Mucosa of descending colon (tissue), 3 donors: Measurements from ENCODE around the gene CDK10. TPM values are rescaled to one million over a fixed set of nuclear protein-coding genes. Genes with fewer than 3 reads are reported as not detected.

Experiments
- ATAC-seq: fragments of 200-7000 bp; cut with Tn5 transposase; one replicate; pipeline ENCODE4 v1.9.1; 2020; ENCODE audit warnings: mild to moderate bottlenecking, moderate library complexity
- DNase-seq, 3 donors: peaks; one replicate each; pipeline ENCODE4 v3.0.0-alpha.2; 2020
- H3K36me3 ChIP-seq: fragments of 200-600 bp; one replicate; pipeline ENCODE4 v1.8.0; 2021; ENCODE audit warnings: low read depth, mild to moderate bottlenecking
- H3K4me1 ChIP-seq: fragments of 200-600 bp; one replicate; pipeline ENCODE4 v1.8.0; 2021; ENCODE audit warnings: low read depth, mild to moderate bottlenecking
- H3K4me3 ChIP-seq: fragments of 200-600 bp; one replicate; pipeline ENCODE4 v1.8.0; 2021; ENCODE audit warnings: mild to moderate bottlenecking
- H3K9me3 ChIP-seq: fragments of 200-600 bp; one replicate; pipeline ENCODE4 v1.8.0; 2021; ENCODE audit warnings: mild to moderate bottlenecking
- intact Hi-C, 2 donors: fragments of 100-400 bp; cut with DNase I in 1 of 2; cut with micrococcal nuclease in 1 of 2; formaldehyde crosslinking; loops; one replicate each; pipeline versions ENCODE4 v1.11.0 to v1.11.1; 2022; cut with DNase I, micrococcal nuclease
- total RNA-seq, 3 donors: library from RNA; stranded (reverse); fragmentation: NEBNext Ultra II Directional in 2 of 3; extraction: Animal tissue kit (Norgen Biotek cat#: 25700) in 2 of 3; gene quantifications; one replicate each; pipeline versions ENCODE4 v1.2.1 to v1.2.4, GENCODE V29; 2021 to 2023
- TF ChIP-seq, protein P1 (sequence below): fragments of 200-600 bp; IDR thresholded peaks from one replicate; pipeline ENCODE4 v1.8.0; 2022; ENCODE audit warnings: antibody characterized with exemption, mild to moderate bottlenecking
- donor health status: DM: no; HTN: no; CAD: no; lungs with moderate emphysema.
- donor health status: DM: no; HTN: no; CAD: no.
- donor health status: DM: no; HTN: yes; CAD: no.

Gene CDK10
- total RNA-seq, 3 donors from 2014 or later, result 90.8 to 163 (median 94.5) TPM

DNA sequence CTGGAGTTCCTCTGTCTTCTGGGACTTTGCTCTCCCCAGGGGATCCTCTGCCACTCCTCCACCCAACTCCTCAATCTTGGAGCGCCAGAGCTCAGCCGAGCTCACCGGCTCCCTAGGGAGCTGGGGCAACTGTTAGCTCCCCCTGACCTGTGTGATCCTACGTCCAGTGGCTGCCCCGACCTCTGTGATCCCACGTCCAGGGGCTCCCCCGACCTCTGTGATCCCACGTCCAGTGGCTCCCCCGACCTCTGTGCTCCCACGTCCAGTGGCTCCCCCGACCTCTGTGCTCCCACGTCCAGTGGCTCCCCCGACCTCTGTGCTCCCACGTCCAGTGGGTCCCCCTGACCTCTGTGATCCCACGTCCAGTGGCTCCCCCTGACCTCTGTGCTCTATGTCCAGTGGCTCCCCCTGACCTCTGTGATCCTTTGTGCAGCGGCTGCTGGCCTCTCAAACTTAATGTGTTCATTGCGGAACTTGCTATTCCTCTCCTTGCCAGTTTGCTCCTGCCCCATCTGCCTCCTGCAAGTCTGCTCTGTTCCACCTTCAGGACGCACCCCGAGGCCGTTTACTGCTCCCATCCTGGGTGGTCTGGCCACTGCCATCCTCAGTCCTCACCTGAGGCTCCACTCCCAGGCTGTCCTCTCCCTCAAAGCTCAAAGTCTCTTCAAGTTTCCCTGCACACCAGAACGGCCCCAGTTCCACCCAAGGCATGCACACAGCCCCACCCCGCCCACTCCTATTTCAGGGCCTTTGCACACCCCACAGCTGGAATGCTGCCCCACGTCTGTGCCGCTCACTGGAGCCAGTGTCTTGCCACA, 31.4 kb downstream of the CDK10 start:
- Histone ChIP-seq H3K9me3 (no peaks in the 10 kb centered on the region), H3K4me3 (no peak overlapping the region), H3K36me3 (no peaks in the 10 kb centered on the region), H3K4me1 (peaks cover 16% of the 10 kb centered on the region)
- TF ChIP-seq, protein P1, sequence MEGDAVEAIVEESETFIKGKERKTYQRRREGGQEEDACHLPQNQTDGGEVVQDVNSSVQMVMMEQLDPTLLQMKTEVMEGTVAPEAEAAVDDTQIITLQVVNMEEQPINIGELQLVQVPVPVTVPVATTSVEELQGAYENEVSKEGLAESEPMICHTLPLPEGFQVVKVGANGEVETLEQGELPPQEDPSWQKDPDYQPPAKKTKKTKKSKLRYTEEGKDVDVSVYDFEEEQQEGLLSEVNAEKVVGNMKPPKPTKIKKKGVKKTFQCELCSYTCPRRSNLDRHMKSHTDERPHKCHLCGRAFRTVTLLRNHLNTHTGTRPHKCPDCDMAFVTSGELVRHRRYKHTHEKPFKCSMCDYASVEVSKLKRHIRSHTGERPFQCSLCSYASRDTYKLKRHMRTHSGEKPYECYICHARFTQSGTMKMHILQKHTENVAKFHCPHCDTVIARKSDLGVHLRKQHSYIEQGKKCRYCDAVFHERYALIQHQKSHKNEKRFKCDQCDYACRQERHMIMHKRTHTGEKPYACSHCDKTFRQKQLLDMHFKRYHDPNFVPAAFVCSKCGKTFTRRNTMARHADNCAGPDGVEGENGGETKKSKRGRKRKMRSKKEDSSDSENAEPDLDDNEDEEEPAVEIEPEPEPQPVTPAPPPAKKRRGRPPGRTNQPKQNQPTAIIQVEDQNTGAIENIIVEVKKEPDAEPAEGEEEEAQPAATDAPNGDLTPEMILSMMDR, result no peak
- ATAC-seq (no peak), DNase-seq (no peak)
- intact Hi-C loops, result no loop called here

DNA sequence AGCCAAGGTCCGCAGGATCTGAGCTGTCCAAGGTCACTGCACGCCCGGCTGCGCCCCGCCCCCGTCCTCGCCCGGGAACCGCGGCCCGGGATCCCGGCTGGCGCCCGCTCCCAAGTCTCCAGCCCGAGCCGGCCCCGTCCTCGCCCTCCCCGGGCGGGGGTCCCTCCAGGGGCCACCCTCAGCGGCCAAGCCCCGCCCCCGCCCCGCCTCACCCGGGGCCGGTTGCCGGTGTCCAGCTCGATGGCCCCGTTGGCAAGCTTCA, 34.0 kb downstream of the CDK10 start:
- H3K4me1 ChIP-seq, result peaks cover 32% of the 10 kb centered on the region
- TF ChIP-seq, protein P1, result no peak
- peak; percentile 77 to 85 (median 83) for DNase-seq
- H3K9me3 ChIP-seq, result no peaks in the 10 kb centered on the region
- no peaks in the 10 kb centered on the region for H3K36me3 ChIP-seq
- intact Hi-C loops, result loop anchor here in 1 of 2 donors (5.0 kb wide), 1 partner anchor 42 kb away; no protein-coding TSS in a partner anchor
- peak overlapping the region; percentile 60 for H3K4me3 ChIP-seq
- peak; percentile 28 for ATAC-seq

DNA sequence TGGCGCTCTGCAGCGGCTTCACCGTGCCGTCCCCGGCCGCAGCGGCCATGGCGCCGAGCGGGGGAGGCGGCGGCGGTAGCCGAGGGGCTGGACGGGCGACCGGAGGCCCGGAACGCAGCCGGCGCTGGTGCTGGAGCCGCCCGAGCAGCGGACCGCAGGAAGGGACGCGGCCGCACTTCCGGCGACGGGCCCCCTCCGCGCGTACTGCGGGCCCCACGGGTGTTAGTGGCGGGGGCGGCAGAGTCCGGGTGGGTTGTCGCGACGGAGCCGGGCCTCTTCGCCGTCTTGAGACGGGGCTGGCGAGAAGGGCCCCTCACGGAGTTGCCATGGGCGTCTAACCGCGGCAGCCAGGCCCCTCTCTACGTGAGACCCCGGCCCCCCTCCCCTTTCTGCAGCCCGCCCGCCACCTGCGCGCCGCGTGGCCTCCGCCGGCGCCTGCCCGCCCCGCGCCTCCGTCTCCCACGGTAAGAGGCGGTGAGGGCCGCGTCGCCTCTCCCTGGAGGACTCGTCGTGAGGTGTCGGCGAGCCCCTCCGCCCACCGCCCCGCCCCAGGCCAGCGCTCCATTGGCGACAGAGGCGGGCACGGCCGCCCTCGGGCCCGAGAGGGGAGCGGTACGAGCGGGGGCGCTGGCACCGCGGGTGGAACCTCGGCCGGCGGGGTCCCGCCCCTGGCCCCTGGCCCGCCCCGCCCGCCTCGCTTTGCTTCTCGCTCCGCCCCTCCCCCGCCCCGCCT, 34.5 kb downstream of the CDK10 start, which contains the start of the genes VPS9D1 and ZNF276:
TSS of gene VPS9D1 (minus strand) at position 86 of the 733 bp plus-strand sequence. CDS start at position 49, 37 bp downstream.
TSS of gene ZNF276 (plus strand) at position 725 of the 733 bp plus-strand sequence. CDS start 104 bp downstream, outside the sequence.
- H3K9me3 ChIP-seq, result no peaks in the 10 kb centered on the region
- intact Hi-C loops, result loop anchor here in 1 of 2 donors (5.0 kb wide), 1 partner anchor 41 kb away; no protein-coding TSS in a partner anchor
- peak within 1 kb of the TSS; percentile 60 for H3K4me3 ChIP-seq
- peak; percentile 91 to 92 (median 91) for DNase-seq
- H3K36me3 ChIP-seq, result no peaks in the 10 kb centered on the region
- ATAC-seq, result peak; percentile 74
- TF ChIP-seq, protein P1, result no peak
- H3K4me1 ChIP-seq, result peaks cover 32% of the 10 kb centered on the region

DNA sequence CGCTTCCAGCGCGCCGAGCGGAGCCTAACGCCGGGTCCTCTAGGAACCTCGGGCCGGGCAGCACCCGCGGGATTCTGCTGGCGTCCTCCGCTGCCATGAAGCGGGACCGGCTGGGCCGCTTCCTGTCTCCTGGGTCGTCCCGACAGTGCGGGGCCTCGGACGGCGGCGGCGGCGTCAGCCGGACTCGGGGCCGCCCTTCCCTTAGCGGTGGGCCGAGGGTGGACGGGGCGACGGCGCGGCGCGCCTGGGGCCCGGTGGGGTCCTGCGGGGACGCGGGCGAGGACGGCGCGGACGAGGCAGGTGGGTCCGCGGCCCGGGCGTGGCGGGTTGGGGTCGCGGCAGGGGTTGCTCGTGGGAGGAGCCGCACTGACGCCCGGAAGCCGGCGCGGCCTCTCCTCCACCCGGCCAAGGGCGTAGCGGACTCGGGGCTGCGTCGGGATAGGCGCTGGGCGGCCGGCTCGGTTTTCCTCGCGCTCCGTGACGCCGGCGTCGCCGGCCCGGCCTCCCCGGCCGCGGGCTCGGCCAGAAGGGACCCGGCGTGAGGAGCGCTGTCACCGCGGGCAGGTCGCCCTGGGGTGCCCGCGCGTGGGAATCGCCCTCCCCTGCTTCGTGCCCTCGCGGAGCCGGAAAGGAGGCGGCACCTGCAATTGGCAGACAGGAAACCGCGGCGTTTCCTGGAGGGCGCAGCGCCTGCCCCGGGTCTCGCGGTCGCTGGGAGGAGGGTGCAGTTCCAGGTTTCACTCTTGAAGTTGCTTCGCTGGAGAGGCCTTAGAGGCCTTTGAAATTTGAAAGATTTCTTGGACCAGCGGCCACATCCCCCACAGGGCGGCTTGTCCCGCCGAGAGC, 35.3 kb downstream of the CDK10 start:
- Histone ChIP-seq H3K36me3 (no peaks in the 10 kb centered on the region), H3K9me3 (no peaks in the 10 kb centered on the region), H3K4me1 (peaks cover 32% of the 10 kb centered on the region), H3K4me3 (peak overlapping the region; percentile 60)
- peak; percentile 71 to 93 (median 85) for DNase-seq
- TF ChIP-seq, protein P1, result no peak
- intact Hi-C loops, result loop anchor here in 1 of 2 donors (5.0 kb wide), 1 partner anchor 41 kb away; no protein-coding TSS in a partner anchor
- peak; percentile 61 for ATAC-seq
